H1 (cell line): Measurements from ENCODE around the gene LARP4. TPM values are rescaled to one million over a fixed set of nuclear protein-coding genes. Genes with fewer than 3 reads are reported as not detected.

Experiments
- CTCF ChIA-PET: fragments of 300-600 bp; sonication (Branson Sonifier 250); formaldehyde crosslinking; loops from one replicate; lab custom pipeline; 2021; ENCODE audit not compliant: partially characterized antibody; lab: Charles Lee
- POLR2A ChIA-PET: fragments of 300-600 bp; sonication (Branson Sonifier 250); formaldehyde crosslinking; loops from one replicate; lab custom pipeline; 2021; ENCODE audit warnings: inconsistent platforms; ENCODE audit not compliant: partially characterized antibody; lab: Charles Lee
- DNase-seq, 2 experiments: peaks; one replicate each; pipeline versions ENCODE4 v3.0.0 to v3.0.0-alpha.2; 2010 to 2022; ENCODE audit warnings: low spot score in 2 of 2, low read depth in 1 of 2, mixed read lengths in 1 of 2
- FAIRE-seq: peaks from 2 replicates; lab custom pipeline; 2011; peaks lifted over from hg19 to GRCh38; lab: Jason Lieb, UNC
- H2AFZ ChIP-seq: 2 replicates; pipeline ENCODE4 v1.8.1; 2012; ENCODE audit warnings: low read length, inconsistent platforms
- H2AK5ac ChIP-seq: 2 replicates; pipeline ENCODE4 v1.6.1; 2013; ENCODE audit warnings: low read depth, low read length
- H2BK120ac ChIP-seq: replicated peaks from 2 replicates; pipeline ENCODE3; 2013; ENCODE audit warnings: low read depth, low read length, inconsistent platforms
- H2BK12ac ChIP-seq: 2 replicates; pipeline ENCODE4 v1.6.1; 2013; ENCODE audit warnings: low read depth, low read length
- H2BK15ac ChIP-seq: 2 replicates; pipeline ENCODE4 v1.6.1; 2013; ENCODE audit warnings: low read length
- H2BK20ac ChIP-seq: 2 replicates; pipeline ENCODE4 v1.6.1; 2013; ENCODE audit warnings: low read length
- H2BK5ac ChIP-seq: 2 replicates; pipeline ENCODE4 v1.6.1; 2013; ENCODE audit warnings: low read depth, low read length
- H3K14ac ChIP-seq: 2 replicates; pipeline ENCODE4 v1.6.1; 2013; ENCODE audit warnings: inconsistent platforms; ENCODE audit not compliant: insufficient read length
- H3K18ac ChIP-seq: 2 replicates; pipeline ENCODE4 v1.6.1; 2013; ENCODE audit warnings: low read length; ENCODE audit errors: extremely low read depth
- H3K23ac ChIP-seq: 2 replicates; pipeline ENCODE4 v1.6.1; 2013; ENCODE audit warnings: inconsistent platforms; ENCODE audit not compliant: insufficient read length
- H3K23me2 ChIP-seq: 2 replicates; pipeline ENCODE4 v1.6.1; 2013; ENCODE audit warnings: low read depth, low read length
- H3K27ac ChIP-seq: 2 replicates; pipeline ENCODE4 v1.6.1; 2011; ENCODE audit warnings: low read depth, low read length, inconsistent platforms
- H3K27me3 ChIP-seq, 4 experiments: replicated peaks in 1 of 4; 1 replicate in 1 of 4; 2 replicates in 3 of 4; pipeline versions ENCODE4 v1.6.1 to v1.8.1; 2011 to 2013; ENCODE audit warnings: low read length in 3 of 4, mild to moderate bottlenecking in 3 of 4, inconsistent platforms in 2 of 4, mixed read lengths in 2 of 4, moderate library complexity in 1 of 4; ENCODE audit not compliant: control insufficient read depth in 3 of 4, insufficient read depth in 3 of 4; ENCODE audit errors: extremely low read depth in 1 of 4
- H3K36me3 ChIP-seq, 4 experiments: 2 replicates each; pipeline versions ENCODE4 v1.6.1 to v1.8.1; 2011 to 2013; ENCODE audit warnings: mild to moderate bottlenecking in 4 of 4, low read length in 3 of 4, moderate library complexity in 2 of 4, control low read depth in 1 of 4, inconsistent platforms in 1 of 4; ENCODE audit not compliant: insufficient read depth in 4 of 4, control insufficient read depth in 2 of 4
- H3K4ac ChIP-seq: replicated peaks from 2 replicates; pipeline ENCODE3; 2013; ENCODE audit warnings: low read length, low read depth, mixed read lengths, inconsistent platforms; ENCODE audit not compliant: insufficient read length
- H3K4me1 ChIP-seq, 4 experiments: replicated peaks in 1 of 4; 1 replicate in 1 of 4; 2 replicates in 3 of 4; pipeline versions ENCODE4 v1.6.1 to v1.8.1; 2011 to 2013; ENCODE audit warnings: low read length in 3 of 4, inconsistent platforms in 2 of 4, mixed read lengths in 1 of 4; ENCODE audit not compliant: insufficient read depth in 4 of 4, control insufficient read depth in 3 of 4
- H3K4me2 ChIP-seq, 2 experiments: 2 replicates each; pipeline versions ENCODE4 v1.6.1 to v1.8.1; 2011 to 2013; ENCODE audit warnings: low read depth in 2 of 2, low read length in 2 of 2, control low read depth in 1 of 2, inconsistent platforms in 1 of 2, mild to moderate bottlenecking in 1 of 2; ENCODE audit not compliant: insufficient read depth in 1 of 2
- H3K4me3 ChIP-seq, 4 experiments: fragments of 200-600, 300-600 bp in 1 of 4; sonication (generic), shearing (Covaris generic), sonication (Bioruptor Twin) in 1 of 4; 2 replicates each; pipeline versions ENCODE4 v1.5.1 to v1.8.1; 2011 to 2016; ENCODE audit warnings: low read length in 4 of 4, low read depth in 3 of 4, control low read depth in 2 of 4, inconsistent platforms in 2 of 4, mild to moderate bottlenecking in 2 of 4, mixed read lengths in 1 of 4, moderate library complexity in 1 of 4; ENCODE audit not compliant: insufficient read depth in 2 of 4; ENCODE audit errors: extremely low read depth in 1 of 4
- H3K56ac ChIP-seq: replicated peaks from 2 replicates; pipeline ENCODE3; 2013; ENCODE audit warnings: low read depth, mild to moderate bottlenecking, mixed read lengths, low read length, inconsistent platforms; ENCODE audit not compliant: insufficient read length
- H3K79me1 ChIP-seq: 2 replicates; pipeline ENCODE4 v1.6.1; 2013; ENCODE audit warnings: low read depth, low read length, control low read depth
- H3K79me2 ChIP-seq, 2 experiments: 2 replicates each; pipeline versions ENCODE4 v1.6.1 to v1.8.1; 2012 to 2013; ENCODE audit warnings: low read length in 2 of 2, mild to moderate bottlenecking in 2 of 2, inconsistent platforms in 1 of 2; ENCODE audit not compliant: insufficient read depth in 2 of 2, control insufficient read depth in 1 of 2
- H3K9ac ChIP-seq, 4 experiments: replicated peaks in 1 of 4; 1 replicate in 1 of 4; 2 replicates in 3 of 4; pipeline versions ENCODE4 v1.6.1 to v1.8.1; 2011 to 2013; ENCODE audit warnings: low read depth in 3 of 4, low read length in 3 of 4, control low read depth in 2 of 4, mild to moderate bottlenecking in 2 of 4, moderate library complexity in 2 of 4, inconsistent platforms in 1 of 4; ENCODE audit errors: extremely low read depth in 1 of 4
- H3K9me3 ChIP-seq, 2 experiments: 2 replicates each; pipeline versions ENCODE4 v1.6.1 to v1.8.1; 2012 to 2013; ENCODE audit warnings: mild to moderate bottlenecking in 2 of 2, moderate library complexity in 2 of 2, control low read depth in 1 of 2, inconsistent platforms in 1 of 2, low read depth in 1 of 2, low read length in 1 of 2, mixed read lengths in 1 of 2; ENCODE audit not compliant: insufficient read depth in 2 of 2
- H4K20me1 ChIP-seq, 2 experiments: replicated peaks in 1 of 2; 2 replicates each; pipeline versions ENCODE3 to v1.8.1; 2011 to 2013; ENCODE audit warnings: inconsistent platforms in 2 of 2, low read length in 2 of 2, mild to moderate bottlenecking in 1 of 2; ENCODE audit not compliant: insufficient read depth in 2 of 2, control insufficient read depth in 1 of 2
- H4K5ac ChIP-seq: 2 replicates; pipeline ENCODE4 v1.6.1; 2013; ENCODE audit warnings: low read length, low read depth, mixed read lengths, inconsistent platforms; ENCODE audit not compliant: insufficient read length
- H4K8ac ChIP-seq: 2 replicates; pipeline ENCODE4 v1.8.0; 2013; ENCODE audit warnings: mild to moderate bottlenecking, moderate library complexity, low read length, inconsistent platforms; ENCODE audit not compliant: insufficient read depth; ENCODE audit errors: extremely low read depth
- H4K91ac ChIP-seq: replicated peaks from 2 replicates; pipeline ENCODE3; 2013; ENCODE audit warnings: low read length, mixed read lengths, inconsistent platforms; ENCODE audit not compliant: insufficient read length
- ASH2L ChIP-seq: fragments of 200-600, 300-600 bp; sonication (generic); IDR thresholded peaks from one replicate; pipeline ENCODE4 v1.7.1; 2017; ENCODE audit warnings: low read length
- BACH1 ChIP-seq: IDR thresholded peaks from 2 replicates; pipeline ENCODE4 v1.6.1; 2012; ENCODE audit warnings: low read length, improper control_type of control experiment
- BCL11A ChIP-seq, 2 experiments: IDR thresholded peaks; one replicate each; pipeline ENCODE4 v1.6.1; 2011; ENCODE audit warnings: low read depth in 2 of 2, low read length in 2 of 2, mild to moderate bottlenecking in 2 of 2
- BRCA1 ChIP-seq: IDR thresholded peaks from 2 replicates; pipeline ENCODE4 v1.6.1; 2012; ENCODE audit warnings: low read depth, low read length, improper control_type of control experiment
- CTBP2 ChIP-seq: IDR thresholded peaks from 2 replicates; pipeline ENCODE4 v1.7.0; 2011; ENCODE audit warnings: borderline replicate concordance, mild to moderate bottlenecking, moderate library complexity, mixed read lengths, low read length; ENCODE audit not compliant: insufficient read depth, insufficient read length
- EP300 ChIP-seq, 2 experiments: IDR thresholded peaks; 1 replicate in 1 of 2; 2 replicates in 1 of 2; pipeline ENCODE4 v1.6.1; 2011 to 2012; ENCODE audit warnings: low read depth in 2 of 2, low read length in 2 of 2, mild to moderate bottlenecking in 2 of 2, borderline replicate concordance in 1 of 2, inconsistent platforms in 1 of 2, moderate library complexity in 1 of 2
- HDAC2 ChIP-seq, 2 experiments: fragments of 300-600 bp in 1 of 2; sonication (generic) in 1 of 2; IDR thresholded peaks; 2 replicates each; pipeline ENCODE4 v1.6.1; 2011 to 2012; ENCODE audit warnings: low read depth in 2 of 2, low read length in 2 of 2, mild to moderate bottlenecking in 2 of 2, moderate library complexity in 2 of 2, borderline replicate concordance in 1 of 2, inconsistent platforms in 1 of 2
- MAX ChIP-seq: IDR thresholded peaks from 2 replicates; pipeline ENCODE4 v1.6.1; 2012; ENCODE audit warnings: inconsistent platforms
- SUZ12 ChIP-seq: fragments of 200-600 bp; sonication (generic); IDR thresholded peaks from 2 replicates; pipeline ENCODE4 v1.6.1; 2012; ENCODE audit warnings: mild to moderate bottlenecking, inconsistent platforms, low read length, moderate library complexity, mixed read lengths
- TAF7 ChIP-seq: optimal IDR thresholded peaks from 2 replicates; pipeline ENCODE3; 2011; ENCODE audit warnings: low read depth, mild to moderate bottlenecking, inconsistent platforms, low read length, moderate library complexity, borderline replicate concordance
- TEAD4 ChIP-seq: IDR thresholded peaks from 2 replicates; pipeline ENCODE4 v1.6.1; 2012; ENCODE audit warnings: low read depth, low read length, inconsistent platforms, mixed read lengths
- WGBS, 2 experiments: shearing (Covaris generic) in 1 of 2; methylation state at CpG; one replicate each; pipeline versions ENCODE4 v1.1.6 to v1.1.7; 2013 to 2015; ENCODE audit warnings: low lambda C conversion rate in 2 of 2, mixed read lengths in 2 of 2, inconsistent platforms in 1 of 2, low coverage in 1 of 2, missing lambda C conversion rate in 1 of 2; ENCODE audit not compliant: insufficient replicate concordance in 2 of 2, insufficient coverage in 1 of 2, insufficient read length in 1 of 2; ENCODE audit errors: extremely low coverage in 1 of 2, missing lambda C conversion rate in 1 of 2; 5-methylcytosine and 5-hydroxymethylcytosine counted together
- polyA plus RNA-seq, 7 experiments: library from polyadenylated mRNA; depleted of rRNA in 3 of 7; stranded (reverse) in 5 of 7; unstranded in 2 of 7; fragments of >200 nt in 5 of 7; fragments of 200-250 nt in 2 of 7; gene quantifications; 1 replicate in 5 of 7; 2 replicates in 1 of 7; 4 replicates in 1 of 7; pipeline versions ENCODE4 v1.2.1 to v1.2.3, GENCODE V29; 2011 to 2013; ENCODE audit warnings: missing spikeins in 2 of 7, mixed read lengths in 2 of 7
- total RNA-seq: library from RNA; stranded (reverse); fragmentation: NEBNext Ultra II Directional; extraction: Animal tissue kit (Norgen Biotek cat#: 25700); gene quantifications from 2 replicates; pipeline ENCODE4 v1.2.1, GENCODE V29; 2021

Gene LARP4
- total and polyA plus RNA-seq, 2 of the 8 experiments (the other 6 are each of a cell fraction or from before 2014, with no cell fraction given) = 12.8 to 93.9 TPM

GRCh38 chr12:50404307-50404706 is 3.6 kb downstream of the LARP4 start:
- Histone ChIP-seq H4K8ac (no peak overlapping the region), H4K20me1 (peaks cover 3 to 4% of the 10 kb centered on the region in 2 experiments), H3K4me2 (no peak overlapping the region), H3K18ac (no peak overlapping the region)
- POLR2A ChIA-PET = interaction anchor here (0.7 to 2.2 kb wide), 3 partner anchors 12 to 248 kb away, joined by 3 to 10 read pairs (median 4); no protein-coding TSS in a partner anchor
- TF ChIP-seq ASH2L = no peak
- TF ChIP-seq SUZ12 = no peak
- TF ChIP-seq BCL11A (IDR thresholded peaks at IDR 0.05; ENCODE audit: low read depth in 2 of 2, low read length in 2 of 2) = no peak
- TF ChIP-seq TAF7 = no peak
- TF ChIP-seq MAX = no peak
- TF ChIP-seq EP300 (IDR thresholded peaks at IDR 0.05; ENCODE audit: borderline replicate concordance in 1 of 2, low read depth in 2 of 2, low read length in 2 of 2) = no peak
- no peak for TF ChIP-seq TEAD4
- no peak for TF ChIP-seq HDAC2 (IDR thresholded peaks at IDR 0.05; ENCODE audit: borderline replicate concordance in 1 of 2, low read depth in 2 of 2, low read length in 2 of 2)
- no peak for TF ChIP-seq CTBP2
- no peak for TF ChIP-seq BRCA1
- TF ChIP-seq BACH1 = no peak
- TF ChIP-seq, all 59 proteins: peak for 0
- Histone ChIP-seq H3K14ac (no peak overlapping the region), H3K79me1 (no peaks in the 10 kb centered on the region; the same call in 1 of the 2 replicates), H4K5ac (no peak overlapping the region), H3K23ac (no peak overlapping the region), H2AK5ac (no peak overlapping the region), H3K9me3 (no peaks in the 10 kb centered on the region), H2BK15ac (no peak overlapping the region), H3K79me2 (peaks cover 47 to 81% of the 10 kb centered on the region in 2 experiments), H2BK12ac (no peak overlapping the region), H3K56ac (no peak overlapping the region), H3K4me1 (peaks cover 0 to 5% (median 2%) of the 10 kb centered on the region in 4 experiments; a peak in 3 of 7 replicates), H4K91ac (no peak overlapping the region), H3K27me3 (no peaks in the 10 kb centered on the region), H3K4me3 (no peak overlapping the region), H2AFZ (no peak overlapping the region), H3K23me2 (peaks cover 2% of the 10 kb centered on the region; the same call in 1 of the 2 replicates), H2BK20ac (no peak overlapping the region), H2BK5ac (no peak overlapping the region), H3K36me3 (peaks cover 0 to 6% (median 0%) of the 10 kb centered on the region in 4 experiments; a peak in 1 of 8 replicates), H3K27ac (no peak overlapping the region), H3K4ac (no peak overlapping the region), H2BK120ac (no peak overlapping the region), H3K9ac (no peak overlapping the region)
- FAIRE-seq = no peak
- CTCF ChIA-PET = interaction anchor here (0.6 to 0.7 kb wide), 2 partner anchors 171 to 294 kb away, joined by 3 to 4 read pairs; no protein-coding TSS in a partner anchor
- DNase-seq = no peak
- WGBS, 2 experiments = 96% methylated on average over 8 of the region's 8 CpGs; no CpG with 5 or more reads in 1 of the 2 experiments
